OCI-LY1 (cell line): ENCODE data around the gene STK38L.

Experiments used
- H2AFZ ChIP-seq: fragments of 200-600 bp; sonication (generic), shearing (Covaris generic); 2 replicates; pipeline ENCODE4 v1.6.0; 2014; ENCODE audit warnings: antibody characterized with exemption, mild to moderate bottlenecking, low read length
- H3F3A ChIP-seq: fragments of 200-600 bp; sonication (generic), shearing (Covaris generic); 2 replicates; pipeline ENCODE4 v1.6.0; 2014; ENCODE audit warnings: mild to moderate bottlenecking, antibody characterized with exemption, low read length, moderate library complexity; ENCODE audit not compliant: insufficient read depth
- H3K27ac ChIP-seq: fragments of 200-600 bp; sonication (generic); 2 replicates; pipeline ENCODE4 v1.5.1; 2014; ENCODE audit warnings: low read length, mixed run types, mild to moderate bottlenecking, low read depth; ENCODE audit not compliant: poor library complexity, severe bottlenecking
- H3K27me3 ChIP-seq: fragments of 200-600 bp; sonication (generic); 2 replicates; pipeline ENCODE4 v1.6.0; 2014; ENCODE audit warnings: antibody characterized with exemption, mild to moderate bottlenecking, low read length, moderate library complexity; ENCODE audit not compliant: insufficient read depth
- H3K36me3 ChIP-seq: fragments of 200-600 bp; sonication (generic); 2 replicates; pipeline ENCODE4 v1.6.1; 2014; ENCODE audit warnings: mild to moderate bottlenecking, antibody characterized with exemption, low read length, moderate library complexity, mixed read lengths; ENCODE audit not compliant: insufficient read depth
- H3K4me1 ChIP-seq: fragments of 200-600 bp; sonication (generic); 2 replicates; pipeline ENCODE4 v1.5.1; 2014; ENCODE audit warnings: mild to moderate bottlenecking, low read length, moderate library complexity; ENCODE audit not compliant: insufficient read depth, severe bottlenecking
- H3K4me2 ChIP-seq: fragments of 200-600 bp; sonication (generic), shearing (Covaris generic); 2 replicates; pipeline ENCODE4 v1.6.1; 2014; ENCODE audit warnings: low read length
- H3K4me3 ChIP-seq: fragments of 200-600 bp; sonication (generic); 2 replicates; pipeline ENCODE4 v1.5.1; 2014; ENCODE audit warnings: low read length, low read depth, mild to moderate bottlenecking, mixed read lengths; ENCODE audit not compliant: poor library complexity, severe bottlenecking
- H3K79me2 ChIP-seq: fragments of 200-600 bp; shearing (Covaris generic); 2 replicates; pipeline ENCODE4 v1.6.1; 2016; ENCODE audit warnings: mixed run types, low read length, mixed read lengths; ENCODE audit not compliant: insufficient read depth
- H3K9ac ChIP-seq: fragments of 200-600 bp; sonication (generic), shearing (Covaris generic); 2 replicates; pipeline ENCODE4 v1.6.1; 2014; ENCODE audit warnings: mild to moderate bottlenecking, low read length, mixed read lengths
- H3K9me2 ChIP-seq: fragments of 200-600 bp; sonication (generic), shearing (Covaris generic); 2 replicates; pipeline ENCODE4 v1.6.1; 2014; ENCODE audit warnings: low read depth, mild to moderate bottlenecking, low read length, mixed read lengths
- H3K9me3 ChIP-seq: fragments of 200-600 bp; shearing (Covaris generic); 2 replicates; pipeline ENCODE4 v1.6.1; 2014; ENCODE audit warnings: low read length, mixed read lengths
- H4K20me1 ChIP-seq: fragments of 200-600 bp; sonication (generic), shearing (Covaris generic); 2 replicates; pipeline ENCODE4 v1.6.0; 2016; ENCODE audit warnings: mild to moderate bottlenecking, low read length; ENCODE audit not compliant: insufficient read depth
- EZH2 ChIP-seq: fragments of 200-600 bp; sonication (generic), shearing (Covaris generic); IDR thresholded peaks from 2 replicates; pipeline ENCODE4 v1.8.0; 2017; ENCODE audit warnings: borderline replicate concordance, mixed run types, mild to moderate bottlenecking, antibody characterized with exemption, low read length, moderate library complexity, mixed read lengths
- TF ChIP-seq, protein P1 (sequence below): fragments of 200-600 bp; sonication (generic), shearing (Covaris generic); IDR thresholded peaks from 2 replicates; pipeline ENCODE4 v1.5.1; 2017; ENCODE audit warnings: mild to moderate bottlenecking, antibody characterized with exemption, low read length, moderate library complexity, mixed read lengths

STK38L gene

DNA sequence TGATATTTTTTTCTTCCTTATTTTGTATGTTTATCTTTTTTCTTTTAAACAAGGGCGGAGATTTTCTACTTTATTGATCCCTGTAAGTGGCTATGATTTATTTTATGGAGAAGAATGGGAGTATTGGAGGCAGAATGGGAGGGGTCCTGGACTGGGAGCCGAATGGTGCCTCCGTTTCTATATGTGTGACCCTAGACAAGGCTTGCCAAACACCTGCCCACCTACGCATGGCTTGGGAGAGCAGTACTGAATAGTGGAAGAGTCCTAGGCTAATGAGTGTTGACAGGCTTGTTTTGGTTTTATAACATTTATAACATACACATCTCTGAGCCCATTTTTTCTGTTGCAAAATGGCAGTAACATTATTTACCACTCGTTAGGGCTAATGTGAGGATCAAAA is 29.0 kb downstream of the STK38L start:
- H3K9me3 ChIP-seq, result no peaks in the 10 kb centered on the region
- no peaks in the 10 kb centered on the region for H3K79me2 ChIP-seq
- H3F3A ChIP-seq, result no peaks in the 10 kb centered on the region
- H3K4me2 ChIP-seq, result no peak overlapping the region
- no peak overlapping the region for H3K27ac ChIP-seq
- no peaks in the 10 kb centered on the region; the same call in 1 of the 2 replicates for H3K36me3 ChIP-seq
- H3K4me3 ChIP-seq, result no peak overlapping the region
- no peaks in the 10 kb centered on the region for H3K27me3 ChIP-seq
- H4K20me1 ChIP-seq, result no peaks in the 10 kb centered on the region
- no peak overlapping the region for H3K9ac ChIP-seq
- no peak overlapping the region for H2AFZ ChIP-seq
- no peak for TF ChIP-seq EZH2
- TF ChIP-seq, protein P1, sequence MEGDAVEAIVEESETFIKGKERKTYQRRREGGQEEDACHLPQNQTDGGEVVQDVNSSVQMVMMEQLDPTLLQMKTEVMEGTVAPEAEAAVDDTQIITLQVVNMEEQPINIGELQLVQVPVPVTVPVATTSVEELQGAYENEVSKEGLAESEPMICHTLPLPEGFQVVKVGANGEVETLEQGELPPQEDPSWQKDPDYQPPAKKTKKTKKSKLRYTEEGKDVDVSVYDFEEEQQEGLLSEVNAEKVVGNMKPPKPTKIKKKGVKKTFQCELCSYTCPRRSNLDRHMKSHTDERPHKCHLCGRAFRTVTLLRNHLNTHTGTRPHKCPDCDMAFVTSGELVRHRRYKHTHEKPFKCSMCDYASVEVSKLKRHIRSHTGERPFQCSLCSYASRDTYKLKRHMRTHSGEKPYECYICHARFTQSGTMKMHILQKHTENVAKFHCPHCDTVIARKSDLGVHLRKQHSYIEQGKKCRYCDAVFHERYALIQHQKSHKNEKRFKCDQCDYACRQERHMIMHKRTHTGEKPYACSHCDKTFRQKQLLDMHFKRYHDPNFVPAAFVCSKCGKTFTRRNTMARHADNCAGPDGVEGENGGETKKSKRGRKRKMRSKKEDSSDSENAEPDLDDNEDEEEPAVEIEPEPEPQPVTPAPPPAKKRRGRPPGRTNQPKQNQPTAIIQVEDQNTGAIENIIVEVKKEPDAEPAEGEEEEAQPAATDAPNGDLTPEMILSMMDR, result no peak
- H3K4me1 ChIP-seq, result no peaks in the 10 kb centered on the region
- H3K9me2 ChIP-seq, result no peaks in the 10 kb centered on the region

DNA sequence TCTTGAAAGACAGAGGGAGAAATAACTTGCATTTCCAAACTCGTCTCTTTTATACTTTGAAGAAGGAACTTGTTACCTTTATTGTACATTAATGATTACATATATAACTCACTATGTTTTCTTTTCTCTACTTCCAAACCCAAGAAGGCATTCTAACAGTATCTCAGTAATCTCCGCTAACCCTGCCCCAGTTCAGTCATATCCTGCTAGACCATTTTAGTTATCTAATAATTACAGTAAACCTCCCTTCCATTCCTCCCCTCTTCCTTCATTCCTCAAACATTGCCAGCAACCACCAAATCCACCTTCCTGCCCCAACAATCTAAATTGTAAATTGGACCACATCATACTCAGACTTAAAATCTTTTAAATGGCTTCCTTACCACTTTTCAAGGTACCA is 30.6 kb downstream of the STK38L start:
- no peaks in the 10 kb centered on the region for H4K20me1 ChIP-seq
- no peaks in the 10 kb centered on the region for H3F3A ChIP-seq
- H3K9me3 ChIP-seq, result no peaks in the 10 kb centered on the region
- H3K27ac ChIP-seq, result no peak overlapping the region
- no peak overlapping the region for H2AFZ ChIP-seq
- TF ChIP-seq, protein P1, result no peak
- TF ChIP-seq EZH2, result no peak
- H3K9ac ChIP-seq, result no peak overlapping the region
- H3K4me1 ChIP-seq, result no peaks in the 10 kb centered on the region
- H3K36me3 ChIP-seq, result no peaks in the 10 kb centered on the region; the same call in 1 of the 2 replicates
- H3K9me2 ChIP-seq, result no peaks in the 10 kb centered on the region
- no peak overlapping the region for H3K4me3 ChIP-seq
- no peak overlapping the region for H3K4me2 ChIP-seq
- H3K27me3 ChIP-seq, result no peaks in the 10 kb centered on the region
- no peaks in the 10 kb centered on the region for H3K79me2 ChIP-seq

DNA sequence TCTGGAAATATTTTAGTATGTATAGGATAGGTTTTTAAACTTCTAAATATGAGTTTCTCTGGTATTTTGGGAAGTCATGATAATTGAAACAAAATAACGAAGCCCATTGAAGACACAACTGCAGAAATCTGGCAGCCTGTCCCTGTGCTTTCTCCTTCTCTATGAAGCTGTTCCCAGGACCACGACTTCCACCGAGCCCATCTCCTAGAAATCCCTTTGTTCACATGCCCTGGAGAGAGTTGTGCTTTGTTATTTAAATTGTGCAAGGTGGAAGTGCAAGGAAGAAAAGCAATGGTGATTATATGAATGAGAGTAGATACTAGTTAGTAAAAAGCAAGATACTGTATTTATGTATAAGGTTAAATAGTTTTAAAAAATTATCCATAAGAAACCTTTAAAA is 32.2 kb downstream of the STK38L start:
- Histone ChIP-seq H3K4me1 (no peaks in the 10 kb centered on the region), H3K79me2 (no peaks in the 10 kb centered on the region), H4K20me1 (no peaks in the 10 kb centered on the region), H3K36me3 (no peaks in the 10 kb centered on the region), H2AFZ (no peak overlapping the region), H3K9me3 (no peaks in the 10 kb centered on the region), H3K9me2 (no peaks in the 10 kb centered on the region), H3K4me2 (no peak overlapping the region), H3F3A (no peaks in the 10 kb centered on the region), H3K4me3 (no peak overlapping the region), H3K9ac (no peak overlapping the region), H3K27me3 (no peaks in the 10 kb centered on the region), H3K27ac (no peak overlapping the region)
- TF ChIP-seq, protein P1, result no peak
- no peak for TF ChIP-seq EZH2
